Eye (tissue), 1 donor: ENCODE data around the gene FOXP4.

ENCODE experiments used
- DNase-seq: peaks from one replicate; pipeline ENCODE4 v3.0.0-alpha.2; 2015

FOXP4 gene

DNA sequence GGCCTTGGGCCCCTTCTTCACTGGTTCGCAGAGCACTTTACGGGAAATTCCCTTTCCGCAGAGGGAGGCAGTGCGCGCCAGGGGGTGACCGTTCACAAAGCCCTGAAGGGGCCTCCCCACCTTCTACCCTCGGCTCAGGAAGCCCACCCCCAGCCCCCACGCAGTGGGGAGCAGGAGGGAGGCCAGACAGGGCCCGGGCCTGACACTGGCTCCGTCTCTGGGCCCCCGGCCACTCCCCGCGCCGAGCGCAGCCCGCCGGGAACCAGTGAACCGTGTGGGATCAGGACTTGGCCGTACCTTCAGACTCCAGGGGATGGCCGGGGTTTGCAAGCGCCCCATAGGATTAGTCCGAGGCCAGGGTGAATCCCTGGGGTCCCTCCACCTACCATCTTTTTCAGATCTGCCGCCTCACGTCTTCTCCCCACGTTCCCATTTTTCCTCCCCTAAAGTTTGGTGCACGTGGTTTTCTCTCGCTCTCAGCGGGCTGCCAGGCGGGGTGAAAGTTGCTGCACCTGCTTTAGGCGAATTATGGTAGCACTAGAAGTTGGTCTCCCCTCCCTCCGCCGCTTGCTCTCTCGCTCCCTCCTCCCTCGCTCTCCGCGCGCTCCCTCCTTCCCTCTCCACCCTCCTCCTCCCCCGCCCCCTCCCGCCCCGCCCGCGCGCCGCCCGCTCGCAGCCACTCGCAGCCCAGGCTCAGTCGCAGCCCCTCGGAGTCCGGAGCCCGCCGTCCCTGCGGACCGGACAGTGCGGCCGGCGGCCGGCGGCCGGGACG lies at the start of gene FOXP4:
Gene FOXP4 (plus strand): TSS at position 679 of the 772 bp plus-strand sequence. CDS start 19,380 bp downstream, outside the sequence.
- DNase-seq, result peak; percentile 98

DNA sequence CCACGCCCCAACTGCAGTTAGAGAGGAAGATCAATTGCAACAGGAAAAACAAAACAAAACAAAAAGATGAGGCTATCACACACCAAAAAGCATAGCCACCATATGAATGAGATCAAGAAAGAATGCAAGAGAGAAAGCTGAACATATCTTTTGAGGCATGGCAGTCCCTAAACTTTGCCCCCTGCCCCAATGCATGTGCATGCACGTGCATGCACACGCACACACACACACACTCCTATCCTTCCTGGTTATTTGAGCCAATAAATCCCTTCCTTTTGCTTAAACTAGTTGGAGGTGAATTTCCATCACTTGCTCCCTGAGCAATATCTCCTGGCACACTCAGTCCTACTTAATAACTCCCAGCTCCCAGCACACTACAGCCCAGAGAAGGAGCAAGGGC lies 48.6 kb upstream of the FOXP4 start:
- DNase-seq, result no peak

GRCh38 chr6:41497994-41498393 lies 48.2 kb upstream of the FOXP4 start:
- no peak for DNase-seq

DNA sequence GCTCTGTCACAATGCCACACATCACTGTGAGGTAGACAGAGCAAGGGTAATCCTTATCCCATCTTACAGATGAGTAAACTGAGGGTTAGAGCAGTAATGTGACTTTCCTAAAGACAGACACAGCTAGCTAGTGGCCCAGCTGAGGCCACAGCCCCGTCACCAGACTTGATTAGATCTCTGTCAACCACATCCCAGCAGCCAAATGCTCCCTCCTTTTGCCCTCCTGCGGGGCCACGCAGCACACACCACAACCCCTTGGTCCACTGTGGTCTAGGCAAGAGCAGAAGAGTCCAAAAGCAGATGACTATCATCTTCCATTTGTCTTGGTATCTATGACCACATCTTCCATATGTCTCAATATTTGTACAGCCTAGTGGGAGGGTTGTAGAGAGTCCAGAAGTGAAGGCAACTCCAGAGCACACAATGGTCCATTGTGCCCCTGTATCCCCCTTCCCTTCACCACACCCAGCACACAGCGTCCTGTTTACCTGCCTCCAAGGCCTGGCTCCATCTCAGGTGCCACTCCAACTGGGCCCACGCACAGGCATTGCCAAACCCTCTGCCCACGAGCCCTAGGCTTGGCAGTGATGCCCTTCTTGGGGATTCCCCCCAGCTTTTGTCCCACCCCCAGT lies 47.1 kb upstream of the FOXP4 start:
- DNase-seq, result no peak

- no peak for DNase-seq
Observed at GRCh38 chr6:41500561-41500960, 45.6 kb upstream of the FOXP4 start.

GRCh38 chr6:41502566-41502916 lies 43.6 kb upstream of the FOXP4 start:
- no peak for DNase-seq

DNA sequence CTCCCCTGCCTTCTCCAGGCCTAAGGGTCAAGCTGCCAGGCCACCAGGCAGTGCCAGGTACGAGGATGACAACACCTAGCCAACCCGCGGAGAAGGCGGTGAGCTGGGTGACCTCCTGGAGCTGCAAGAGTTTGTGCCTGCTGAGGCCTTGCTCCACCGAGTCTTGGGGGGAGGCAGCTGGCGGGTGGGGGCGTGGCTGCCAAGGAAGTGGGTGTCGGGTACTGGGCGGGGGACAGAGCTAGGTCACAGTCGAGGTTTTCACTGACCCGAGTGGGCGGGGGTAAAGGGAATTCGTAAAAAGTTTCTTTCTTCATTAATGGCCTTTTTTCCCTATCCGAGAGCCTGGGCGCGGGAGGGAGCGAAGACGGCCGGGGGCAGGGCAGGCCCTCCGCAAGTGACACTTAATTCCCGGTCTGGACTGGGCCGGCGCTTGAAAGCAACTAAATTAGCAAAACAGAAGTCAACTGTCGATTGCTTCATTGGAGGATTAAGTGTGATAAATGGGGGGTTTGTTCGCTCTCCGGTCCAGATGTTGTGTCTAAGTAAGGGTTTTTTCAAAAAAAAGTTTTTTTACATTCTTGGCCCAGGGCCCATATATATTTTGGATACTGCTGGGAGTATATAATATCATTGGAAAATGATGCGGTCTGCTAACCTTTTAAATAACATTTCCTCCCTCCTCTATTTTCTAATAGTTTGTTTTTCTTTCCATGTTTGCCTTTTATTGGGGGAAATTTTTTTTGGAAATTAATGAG lies 43.1 kb upstream of the FOXP4 start:
- DNase-seq, result peak; percentile 84

GRCh38 chr6:41503827-41504465 lies 42.2 kb upstream of the FOXP4 start:
- peak; percentile 81 for DNase-seq

DNA sequence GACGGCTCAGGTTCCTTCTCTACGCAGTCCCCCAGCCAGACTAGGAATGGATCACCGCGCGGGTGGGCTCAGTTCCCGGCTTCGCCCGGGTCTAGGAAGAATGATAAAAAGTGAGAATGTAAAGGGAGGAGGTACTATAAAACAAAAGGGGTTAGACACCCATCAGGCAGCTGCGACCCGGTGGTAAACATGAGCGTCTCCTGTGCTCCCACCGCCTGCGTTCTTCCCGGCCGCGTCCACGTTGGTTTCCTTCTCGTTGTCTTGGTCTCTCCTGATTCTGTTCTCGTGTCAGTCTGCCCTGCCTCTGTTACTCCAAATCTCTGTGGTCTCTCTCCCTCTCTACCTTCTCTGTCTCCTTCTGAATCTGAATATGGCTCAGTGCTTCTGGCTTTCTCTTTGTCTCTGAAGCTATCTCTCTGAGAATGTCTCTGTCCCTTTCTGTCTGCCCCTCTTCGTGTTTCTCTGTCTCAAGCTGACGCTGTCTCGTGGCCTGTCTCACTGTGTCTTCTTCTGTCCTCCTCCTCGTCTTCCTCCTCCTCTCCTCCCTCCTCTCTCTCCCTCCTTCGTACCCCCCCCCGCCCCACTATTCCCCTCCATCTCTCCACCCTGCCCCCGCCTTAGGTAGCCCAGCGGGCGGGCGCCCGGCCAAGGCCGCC lies 41.6 kb upstream of the FOXP4 start:
- peak; percentile 85 for DNase-seq

DNA sequence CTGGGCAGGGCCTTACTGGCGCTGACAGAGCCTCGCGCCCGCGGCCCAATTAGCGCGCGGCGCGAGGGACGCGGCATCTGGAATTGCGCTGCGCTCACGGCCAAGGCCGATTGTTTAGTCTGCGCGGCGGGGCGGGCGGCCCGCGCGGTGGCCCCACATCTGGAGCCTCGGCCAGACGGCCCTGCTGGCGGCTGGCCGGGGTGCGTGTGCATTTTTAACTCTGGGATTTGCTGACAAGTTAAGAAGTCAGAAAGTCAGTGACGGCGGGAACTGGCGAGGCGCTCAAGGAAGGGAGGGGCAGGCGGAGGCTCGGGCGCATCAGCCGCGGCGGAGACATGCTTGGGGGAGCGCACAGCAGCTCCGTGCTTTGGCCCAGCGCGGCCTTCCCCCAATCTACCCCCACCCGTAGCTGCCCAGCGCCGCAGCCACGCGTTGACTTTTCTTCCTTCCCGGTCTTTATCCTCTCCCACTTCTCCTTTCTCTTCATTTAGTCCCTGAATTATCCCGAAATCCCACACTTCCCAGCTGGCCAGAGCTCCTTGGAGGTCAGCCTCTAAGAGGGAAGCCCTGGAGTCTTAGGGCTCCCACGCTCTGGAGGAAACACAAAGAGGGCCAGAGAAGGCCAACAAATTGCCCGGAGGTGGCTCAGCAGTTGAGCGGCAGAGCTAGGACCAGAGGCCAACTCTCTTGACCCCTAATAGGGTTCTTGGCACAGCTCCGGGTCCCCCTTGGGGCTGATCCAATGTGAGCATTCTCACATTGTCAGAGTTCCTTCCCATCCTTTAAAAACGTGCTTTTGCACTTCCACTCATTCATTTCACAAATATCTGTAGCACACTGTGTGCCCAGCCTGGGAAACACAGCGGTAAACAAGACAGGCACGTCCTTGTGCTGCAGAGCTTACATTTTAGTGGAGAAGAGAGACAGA lies 40.8 kb upstream of the FOXP4 start:
- DNase-seq, result peak; percentile 89

- DNase-seq, result no peak
Observed at GRCh38 chr6:41508479-41508878, 37.7 kb upstream of the FOXP4 start.

- no peak for DNase-seq
Observed at GRCh38 chr6:41509580-41509979, 36.6 kb upstream of the FOXP4 start.

- no peak for DNase-seq
Observed at GRCh38 chr6:41511443-41512060, 34.6 kb upstream of the FOXP4 start.

- DNase-seq, result no peak
Observed at GRCh38 chr6:41512146-41512701, 34.0 kb upstream of the FOXP4 start.

DNA sequence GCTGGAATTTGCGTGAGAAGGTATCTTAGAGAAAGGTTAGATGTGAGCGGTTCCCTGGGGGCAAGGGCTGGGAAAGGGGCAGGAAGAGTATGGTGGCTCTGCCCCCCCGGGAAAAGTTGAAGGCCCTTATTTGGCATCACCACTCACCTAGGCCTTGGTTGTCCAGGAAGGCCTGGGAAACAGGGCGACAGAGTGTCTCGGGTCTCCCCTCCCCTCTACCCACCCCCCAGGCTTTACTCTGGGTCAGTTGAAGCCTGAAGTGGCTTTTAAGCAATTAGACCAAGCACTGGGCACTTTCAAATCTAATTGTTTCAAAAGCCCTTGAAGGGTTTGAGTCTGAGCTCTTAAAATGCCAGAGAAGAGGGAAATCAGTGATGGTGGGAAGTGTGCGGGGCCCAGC lies 30.2 kb upstream of the FOXP4 start:
- DNase-seq, result no peak

- DNase-seq, result no peak
Observed at GRCh38 chr6:41518118-41518517, 28.1 kb upstream of the FOXP4 start.

GRCh38 chr6:41519305-41519744 lies 26.9 kb upstream of the FOXP4 start:
- DNase-seq, result no peak

- DNase-seq, result no peak
Observed at GRCh38 chr6:41519745-41520699, 26.2 kb upstream of the FOXP4 start.

- DNase-seq, result no peak
Observed at GRCh38 chr6:41522780-41523548, 23.2 kb upstream of the FOXP4 start.
